Body of pancreas (tissue), 4 donors: ENCODE results near the gene ATRAID. TPM values are rescaled to one million over a fixed set of nuclear protein-coding genes. Genes with fewer than 3 reads are reported as not detected.

Experiments used
- ATAC-seq: fragments of 150-250 bp; one replicate; pipeline ENCODE4 v1.9.1; 2016
- DNase-seq, 4 donors: peaks; one replicate each; pipeline ENCODE4 v3.0.0-alpha.2; 2019
- H3K27ac ChIP-seq, 4 donors: fragments of 200-600 bp; sonication (generic); 1 replicate in 3 of 4; 2 replicates in 1 of 4; pipeline versions ENCODE4 v1.5.1 to v1.6.1; 2016 to 2019; ENCODE audit warnings: mild to moderate bottlenecking in 1 of 4, mixed read lengths in 1 of 4, moderate library complexity in 1 of 4
- H3K27me3 ChIP-seq, 2 donors: fragments of 200-600 bp; sonication (generic); one replicate each; pipeline ENCODE4 v1.6.0; 2016; ENCODE audit warnings: mild to moderate bottlenecking in 1 of 2
- H3K36me3 ChIP-seq, 2 donors: fragments of 200-600 bp; sonication (generic); replicated peaks in 1 of 2; 2 replicates each; pipeline ENCODE4 v1.5.1; 2016; ENCODE audit warnings: low read depth in 2 of 2; ENCODE audit not compliant: insufficient read depth in 1 of 2
- H3K4me1 ChIP-seq: fragments of 200-600 bp; sonication (generic); one replicate; pipeline ENCODE4 v1.6.0; 2016
- H3K4me3 ChIP-seq, 2 donors: fragments of 200-600 bp; sonication (generic); 1 replicate in 1 of 2; 2 replicates in 1 of 2; pipeline ENCODE4 v1.5.1; 2016 to 2019
- H3K9me3 ChIP-seq, 3 donors: fragments of 200-600 bp; sonication (generic); 1 replicate in 2 of 3; 2 replicates in 1 of 3; pipeline ENCODE4 v1.5.1; 2016
- CTCF ChIP-seq, 7 experiments: fragments of 450-650 bp in 4 of 7; fragments of 200-600 bp in 3 of 7; sonication (generic) in 3 of 7; IDR thresholded peaks; one replicate each; pipeline ENCODE4 v1.5.1; 2016 to 2019; ENCODE audit warnings: antibody characterized with exemption in 7 of 7
- POLR2A ChIP-seq, 3 donors: fragments of 450-650 bp; IDR thresholded peaks; one replicate each; pipeline ENCODE4 v1.6.1; 2016; ENCODE audit warnings: antibody characterized with exemption in 3 of 3, mild to moderate bottlenecking in 2 of 3
- WGBS, 2 donors: methylation state at CpG; one replicate each; pipeline ENCODE4 v1.1.5; 2017; 5-methylcytosine and 5-hydroxymethylcytosine counted together
- intact Hi-C: fragments of 100-400 bp; cut with DNase I; formaldehyde crosslinking; loops from one replicate; pipeline ENCODE4 v1.15.1; 2023
- total RNA-seq, 2 donors: library from RNA; depleted of rRNA; stranded (reverse); fragments of >200 nt; gene quantifications; one replicate each; pipeline ENCODE4 v1.1.0, GENCODE V29; 2016

The ATRAID gene
- total RNA-seq, 2 donors from 2014 or later, result 69.2 to 75.0 TPM

- Histone ChIP-seq H3K9me3 (no peaks in the 10 kb centered on the region), H3K36me3 (peaks cover 21 to 57% of the 10 kb centered on the region in 2 donors), H3K27me3 (no peaks in the 10 kb centered on the region), H3K4me1 (no peaks in the 10 kb centered on the region), H3K27ac (no peak overlapping the region), H3K4me3 (no peak overlapping the region)
- 88 to 91% methylated on average over 3 of the region's 3 CpGs for WGBS, 2 donors
- TF ChIP-seq POLR2A (IDR thresholded peaks at IDR 0.05) (no peak), CTCF (IDR thresholded peaks at IDR 0.05) (no peak)
- intact Hi-C loops, result no loop called here
- ATAC-seq (no peak), DNase-seq (no peak)
Measured at GRCh38 chr2:27236626-27237025, 24.8 kb downstream of the ATRAID start.

DNA sequence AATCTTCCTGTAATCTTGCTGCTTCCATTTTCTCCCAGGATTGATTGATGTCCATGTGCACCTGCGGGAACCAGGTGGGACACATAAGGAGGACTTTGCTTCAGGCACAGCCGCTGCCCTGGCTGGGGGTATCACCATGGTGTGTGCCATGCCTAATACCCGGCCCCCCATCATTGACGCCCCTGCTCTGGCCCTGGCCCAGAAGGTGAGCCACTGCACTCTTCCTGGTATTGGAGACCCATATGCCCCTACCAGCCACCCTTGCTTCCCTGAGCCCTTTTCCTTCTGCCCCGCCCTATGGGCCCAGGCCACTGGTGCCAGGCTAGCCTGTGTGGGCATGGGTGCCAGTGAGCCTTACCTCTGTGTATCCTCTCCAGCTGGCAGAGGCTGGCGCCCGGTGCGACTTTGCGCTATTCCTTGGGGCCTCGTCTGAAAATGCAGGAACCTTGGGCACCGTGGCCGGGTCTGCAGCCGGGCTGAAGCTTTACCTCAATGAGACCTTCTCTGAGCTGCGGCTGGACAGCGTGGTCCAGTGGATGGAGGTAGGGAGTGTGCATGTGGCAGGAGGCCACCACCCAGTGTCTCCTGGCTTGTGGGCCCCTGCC, 25.6 kb downstream of the ATRAID start:
- 94 to 95% methylated on average over 10 to 15 of the region's 15 CpGs for WGBS, 2 donors
- H3K9me3 ChIP-seq, result no peaks in the 10 kb centered on the region
- no peak overlapping the region for H3K4me3 ChIP-seq
- no peak for ATAC-seq
- H3K4me1 ChIP-seq, result no peaks in the 10 kb centered on the region
- no peak for DNase-seq
- H3K36me3 ChIP-seq, result peaks cover 19 to 51% of the 10 kb centered on the region in 2 donors
- H3K27me3 ChIP-seq, result no peaks in the 10 kb centered on the region
- no peak overlapping the region for H3K27ac ChIP-seq
- intact Hi-C loops, result no loop called here
- no peak for TF ChIP-seq CTCF (IDR thresholded peaks at IDR 0.05)
- no peak for TF ChIP-seq POLR2A (IDR thresholded peaks at IDR 0.05)

- WGBS, 2 donors, result 90 to 100% methylated on average over 1 to 8 of the region's 8 CpGs
- H3K27me3 ChIP-seq, result no peaks in the 10 kb centered on the region
- DNase-seq, result no peak
- H3K27ac ChIP-seq, result no peak overlapping the region
- H3K36me3 ChIP-seq, result peaks cover 18 to 51% of the 10 kb centered on the region in 2 donors
- intact Hi-C loops, result no loop called here
- TF ChIP-seq POLR2A (IDR thresholded peaks at IDR 0.05) (no peak), CTCF (IDR thresholded peaks at IDR 0.05) (no peak)
- no peaks in the 10 kb centered on the region for H3K4me1 ChIP-seq
- no peak overlapping the region for H3K4me3 ChIP-seq
- ATAC-seq, result no peak
- no peaks in the 10 kb centered on the region for H3K9me3 ChIP-seq
Measured at GRCh38 chr2:27238976-27239375, 27.1 kb downstream of the ATRAID start.

GRCh38 chr2:27240406-27240805, 28.6 kb downstream of the ATRAID start:
- DNase-seq (no peak), ATAC-seq (no peak)
- H3K9me3 ChIP-seq, result no peaks in the 10 kb centered on the region
- no peak for TF ChIP-seq POLR2A (IDR thresholded peaks at IDR 0.05)
- no peak for TF ChIP-seq CTCF (IDR thresholded peaks at IDR 0.05)
- intact Hi-C loops, result no loop called here
- no peak overlapping the region for H3K4me3 ChIP-seq
- WGBS, 2 donors, result 87 to 91% methylated on average over 8 to 9 of the region's 9 CpGs
- no peak overlapping the region for H3K27ac ChIP-seq
- H3K4me1 ChIP-seq, result no peaks in the 10 kb centered on the region
- H3K36me3 ChIP-seq, result peaks cover 13 to 42% of the 10 kb centered on the region in 2 donors
- no peaks in the 10 kb centered on the region for H3K27me3 ChIP-seq
